GM12873 (cell line): Measurements from ENCODE around the gene NEURL1.

Source experiments
- CTCF ChIP-seq: IDR thresholded peaks from 2 replicates; pipeline ENCODE4 v1.5.1; 2012; ENCODE audit warnings: low read depth, mild to moderate bottlenecking, moderate library complexity, low read length, control low read depth; ENCODE audit not compliant: insufficient read depth; ENCODE audit errors: missing control alignments

NEURL1 gene

GRCh38 chr10:103569896-103570295 is 76.4 kb downstream of the NEURL1 start:
- TF ChIP-seq CTCF = no peak

GRCh38 chr10:103570844-103571655 is 77.5 kb downstream of the NEURL1 start:
- TF ChIP-seq CTCF = no peak

GRCh38 chr10:103571656-103571975 is 78.1 kb downstream of the NEURL1 start:
- TF ChIP-seq CTCF = no peak

GRCh38 chr10:103572347-103573204 is 79.1 kb downstream of the NEURL1 start:
- no peak for TF ChIP-seq CTCF

- no peak for TF ChIP-seq CTCF
These were observed 79.6 kb downstream of the NEURL1 start for GRCh38 chr10:103573205-103573487.

- TF ChIP-seq CTCF = no peak
These were observed 80.9 kb downstream of the NEURL1 start for GRCh38 chr10:103574097-103575061.
